Measurements from ENCODE around the gene ACTL9.

GRCh38 chr19:8659905-8660304 is 38.7 kb downstream of the ACTL9 start:
- TF ChIP-seq CTCF (IDR thresholded peaks at IDR 0.05) (no peak), POLR2A (IDR thresholded peaks at IDR 0.05; ENCODE audit: low read depth) (no peak)
